GM13976 (cell line): ENCODE data around the gene FKBP1B.
"Not testable (repeated sequence)": the region's sequence is repeated elsewhere in the genome, so short reads cannot be mapped to it uniquely, and the experiment has no call there.

Experiments
- DNase-seq: peaks from one replicate; pipeline ENCODE4 v3.0.0; 2012; ENCODE audit warnings: low spot score
- in situ Hi-C: fragments of 300-500 bp; cut with MboI; formaldehyde crosslinking; loops from one replicate; pipeline ENCODE4 v1.12.0; 2022; ENCODE audit warnings: low sequenced_read_pairs, mixed read lengths, inconsistent platforms; ENCODE audit not compliant: unreplicated experiment
- TF ChIP-seq, protein P1 (sequence below): IDR thresholded peaks from 2 replicates; pipeline ENCODE4 v1.5.1; 2012; ENCODE audit warnings: borderline replicate concordance, mild to moderate bottlenecking; ENCODE audit not compliant: insufficient read depth; ENCODE audit errors: extremely low read depth, missing control alignments, control extremely low read depth

FKBP1B gene

GRCh38 chr2:24022975-24023575, 26.5 kb upstream of the FKBP1B start:
- no peak for DNase-seq
- in situ Hi-C loops, result no loop called here
- TF ChIP-seq, protein P1, sequence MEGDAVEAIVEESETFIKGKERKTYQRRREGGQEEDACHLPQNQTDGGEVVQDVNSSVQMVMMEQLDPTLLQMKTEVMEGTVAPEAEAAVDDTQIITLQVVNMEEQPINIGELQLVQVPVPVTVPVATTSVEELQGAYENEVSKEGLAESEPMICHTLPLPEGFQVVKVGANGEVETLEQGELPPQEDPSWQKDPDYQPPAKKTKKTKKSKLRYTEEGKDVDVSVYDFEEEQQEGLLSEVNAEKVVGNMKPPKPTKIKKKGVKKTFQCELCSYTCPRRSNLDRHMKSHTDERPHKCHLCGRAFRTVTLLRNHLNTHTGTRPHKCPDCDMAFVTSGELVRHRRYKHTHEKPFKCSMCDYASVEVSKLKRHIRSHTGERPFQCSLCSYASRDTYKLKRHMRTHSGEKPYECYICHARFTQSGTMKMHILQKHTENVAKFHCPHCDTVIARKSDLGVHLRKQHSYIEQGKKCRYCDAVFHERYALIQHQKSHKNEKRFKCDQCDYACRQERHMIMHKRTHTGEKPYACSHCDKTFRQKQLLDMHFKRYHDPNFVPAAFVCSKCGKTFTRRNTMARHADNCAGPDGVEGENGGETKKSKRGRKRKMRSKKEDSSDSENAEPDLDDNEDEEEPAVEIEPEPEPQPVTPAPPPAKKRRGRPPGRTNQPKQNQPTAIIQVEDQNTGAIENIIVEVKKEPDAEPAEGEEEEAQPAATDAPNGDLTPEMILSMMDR, result no peak

- in situ Hi-C loops, result no loop called here
- no peak for DNase-seq
- TF ChIP-seq, protein P1, result no peak
These were observed 25.5 kb upstream of the FKBP1B start for GRCh38 chr2:24024018-24024417.

DNA sequence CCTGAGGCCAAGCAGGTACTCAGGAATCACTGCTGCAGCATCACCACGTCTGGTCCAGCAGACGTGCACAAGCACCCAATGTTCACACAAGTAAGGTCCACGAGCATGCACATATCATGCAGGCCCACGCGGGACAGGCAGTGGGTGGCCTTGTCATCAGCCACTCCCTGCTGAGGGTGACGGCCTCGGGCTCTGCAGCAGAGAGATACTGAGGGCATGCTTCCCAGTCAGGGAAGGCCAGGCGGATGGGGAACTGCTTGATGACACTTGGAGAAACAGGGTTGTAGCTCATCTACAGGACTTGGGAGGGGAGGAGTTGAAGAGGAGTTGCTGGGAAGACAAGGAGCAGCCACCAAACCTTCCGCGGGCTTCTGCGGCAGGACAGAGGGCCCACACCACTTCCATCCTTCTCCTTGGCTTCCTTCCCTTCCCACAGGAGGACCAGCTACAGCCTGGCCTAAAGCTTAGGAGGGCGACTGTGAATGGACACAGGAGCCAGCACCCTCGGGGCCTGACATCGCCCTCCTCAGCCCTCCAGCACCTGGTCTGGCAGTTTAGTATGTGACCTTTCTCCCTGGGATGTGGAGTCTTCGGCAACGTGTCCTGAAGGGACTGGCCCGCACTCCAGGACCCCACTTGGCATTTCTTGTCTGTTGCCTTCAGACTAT, 24.4 kb upstream of the FKBP1B start:
- in situ Hi-C loops, result no loop called here
- TF ChIP-seq, protein P1, result no peak
- DNase-seq, result no peak

GRCh38 chr2:24026233-24026632, 23.3 kb upstream of the FKBP1B start:
- no peak for DNase-seq
- TF ChIP-seq, protein P1, result no peak
- in situ Hi-C loops, result no loop called here

DNA sequence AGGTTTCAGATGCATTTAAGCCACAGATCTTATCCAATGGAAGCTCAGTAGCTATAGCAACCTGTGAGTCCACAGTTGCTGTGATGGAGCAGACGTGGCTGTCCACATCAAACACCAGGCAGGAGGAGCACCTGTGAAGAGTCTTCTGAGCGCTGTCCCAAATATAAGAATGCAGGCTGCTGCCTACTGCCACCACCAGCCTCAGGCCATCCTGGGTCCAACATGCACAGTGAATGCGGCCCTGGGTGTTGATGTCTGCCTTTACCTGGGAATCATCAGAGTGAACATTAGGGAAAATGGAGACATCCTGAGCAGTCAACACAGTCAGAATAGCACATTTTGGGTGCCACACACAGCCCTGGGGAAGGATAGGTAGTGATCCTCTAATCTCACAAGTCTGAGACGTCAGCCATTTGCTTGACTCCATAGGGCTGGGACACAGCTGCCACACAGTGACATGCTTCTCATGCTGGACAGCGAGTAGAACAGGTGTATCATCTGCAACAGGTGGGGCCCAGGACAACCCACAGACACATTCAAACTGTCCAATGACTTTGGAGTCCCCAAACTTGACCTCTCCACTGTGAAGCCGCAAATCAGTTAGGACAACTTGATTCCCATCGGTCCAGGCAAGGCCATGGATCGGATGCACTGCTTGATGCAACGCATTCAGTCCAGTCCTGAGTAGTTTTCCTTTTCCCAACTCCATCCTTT, 10.6 kb upstream of the FKBP1B start:
- in situ Hi-C loops, result no loop called here
- TF ChIP-seq, protein P1, result no peak
- DNase-seq, result no peak

- in situ Hi-C loops, result no loop called here
- TF ChIP-seq, protein P1, result no peak
These were observed 9.0 kb upstream of the FKBP1B start for GRCh38 chr2:24040511-24040910.

DNA sequence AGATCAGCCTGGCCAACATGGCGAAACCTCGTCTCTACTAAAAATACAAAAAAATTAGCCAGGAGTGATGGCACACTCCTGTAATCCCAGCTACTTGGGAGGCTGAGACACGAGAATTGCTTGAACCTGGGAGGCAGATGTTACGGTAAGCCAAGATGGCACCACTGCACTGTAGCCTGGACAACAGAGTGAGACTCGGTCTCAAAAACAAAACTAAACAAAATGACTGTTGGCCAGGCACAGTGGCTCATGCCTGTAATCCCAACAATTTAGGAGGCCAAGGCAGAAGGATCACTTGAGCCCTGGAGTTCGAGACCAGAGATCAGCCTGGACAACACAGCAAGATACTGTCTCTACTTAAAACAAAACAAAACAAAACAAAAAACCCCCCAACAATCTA, 6.4 kb upstream of the FKBP1B start:
- DNase-seq, in situ Hi-C loops: not testable (repeated sequence)

More at GRCh38 chr2:24040511-24040910, 9.0 kb upstream of the FKBP1B start:
- no peak for DNase-seq
